Trophoblast cell (in vitro differentiated cells and primary cell): ENCODE results near the gene CEACAM3.

Experiments used
- DNase-seq, 2 donors: peaks; one replicate each; pipeline ENCODE4 v3.0.0-alpha.2; 2016
- H2AFZ ChIP-seq: 2 replicates; pipeline ENCODE4 v1.6.1; 2013; ENCODE audit warnings: low read length, moderate library complexity, mild to moderate bottlenecking; ENCODE audit not compliant: insufficient read depth, poor library complexity
- H2AK5ac ChIP-seq: 2 replicates; pipeline ENCODE4 v1.6.1; 2013; ENCODE audit warnings: mild to moderate bottlenecking, low read length
- H2BK120ac ChIP-seq: 2 replicates; pipeline ENCODE4 v1.6.1; 2013; ENCODE audit warnings: low read length, mild to moderate bottlenecking, moderate library complexity; ENCODE audit not compliant: insufficient read depth, poor library complexity
- H2BK12ac ChIP-seq: 2 replicates; pipeline ENCODE4 v1.6.1; 2013; ENCODE audit warnings: mild to moderate bottlenecking, low read length, moderate library complexity
- H2BK5ac ChIP-seq: 2 replicates; pipeline ENCODE4 v1.6.1; 2013; ENCODE audit warnings: low read length, low read depth, moderate library complexity, mild to moderate bottlenecking; ENCODE audit not compliant: poor library complexity
- H3K14ac ChIP-seq: 2 replicates; pipeline ENCODE4 v1.6.1; 2013; ENCODE audit warnings: mild to moderate bottlenecking, low read length
- H3K18ac ChIP-seq: 2 replicates; pipeline ENCODE4 v1.6.1; 2013; ENCODE audit warnings: mild to moderate bottlenecking, low read length
- H3K23ac ChIP-seq: 2 replicates; pipeline ENCODE4 v1.6.1; 2013; ENCODE audit warnings: low read length
- H3K27ac ChIP-seq: 2 replicates; pipeline ENCODE4 v1.5.1; 2013; ENCODE audit warnings: low read depth, mild to moderate bottlenecking, inconsistent platforms, low read length, moderate library complexity
- H3K27me3 ChIP-seq: 2 replicates; pipeline ENCODE4 v1.6.1; 2013; ENCODE audit warnings: inconsistent platforms, mild to moderate bottlenecking, low read length, moderate library complexity; ENCODE audit not compliant: insufficient read depth
- H3K36me3 ChIP-seq, 2 experiments: 1 replicate in 1 of 2; 2 replicates in 1 of 2; pipeline ENCODE4 v1.6.1; 2013; ENCODE audit warnings: low read length in 2 of 2, mild to moderate bottlenecking in 2 of 2, moderate library complexity in 1 of 2; ENCODE audit not compliant: insufficient read depth in 2 of 2, control insufficient read depth in 1 of 2
- H3K4ac ChIP-seq: 2 replicates; pipeline ENCODE4 v1.6.1; 2013; ENCODE audit warnings: low read depth, mild to moderate bottlenecking, low read length, moderate library complexity
- H3K4me1 ChIP-seq, 2 experiments: 1 replicate in 1 of 2; 2 replicates in 1 of 2; pipeline ENCODE4 v1.6.1; 2013; ENCODE audit warnings: low read length in 2 of 2, mild to moderate bottlenecking in 2 of 2, moderate library complexity in 1 of 2; ENCODE audit not compliant: insufficient read depth in 2 of 2, control insufficient read depth in 1 of 2
- H3K4me2 ChIP-seq: 2 replicates; pipeline ENCODE4 v1.6.1; 2013; ENCODE audit warnings: inconsistent platforms, mild to moderate bottlenecking, low read length, moderate library complexity
- H3K4me3 ChIP-seq: 2 replicates; pipeline ENCODE4 v1.5.1; 2013; ENCODE audit warnings: mild to moderate bottlenecking, low read depth, low read length, inconsistent platforms
- H3K79me1 ChIP-seq: one replicate; pipeline ENCODE4 v1.6.1; 2013; ENCODE audit warnings: low read length
- H3K79me2 ChIP-seq: 2 replicates; pipeline ENCODE4 v1.6.1; 2013; ENCODE audit warnings: low read length, mild to moderate bottlenecking; ENCODE audit not compliant: control insufficient read depth, insufficient read depth, poor library complexity
- H3K9ac ChIP-seq: 2 replicates; pipeline ENCODE4 v1.6.1; 2013; ENCODE audit warnings: mild to moderate bottlenecking, low read length
- H3K9me3 ChIP-seq: 2 replicates; pipeline ENCODE4 v1.6.1; 2013; ENCODE audit warnings: low read depth, mild to moderate bottlenecking, control low read depth, inconsistent platforms, low read length; ENCODE audit not compliant: insufficient read depth
- H4K12ac ChIP-seq: 2 replicates; pipeline ENCODE4 v1.6.1; 2013; ENCODE audit warnings: low read depth, mild to moderate bottlenecking, low read length, moderate library complexity
- H4K8ac ChIP-seq: 2 replicates; pipeline ENCODE4 v1.6.1; 2013; ENCODE audit warnings: low read depth, mild to moderate bottlenecking, low read length, moderate library complexity
- H4K91ac ChIP-seq: one replicate; pipeline ENCODE4 v1.6.1; 2013; ENCODE audit warnings: low read depth, mild to moderate bottlenecking, low read length, moderate library complexity
- WGBS: extraction: QIAGEN DNeasy Blood & Tissue Kit; methylation state at CpG from one replicate; pipeline ENCODE4 v1.1.7; 2013; ENCODE audit warnings: missing lambda C conversion rate; ENCODE audit not compliant: insufficient read length, insufficient coverage; ENCODE audit errors: extremely low coverage; 5-methylcytosine and 5-hydroxymethylcytosine counted together

CEACAM3 gene

DNA sequence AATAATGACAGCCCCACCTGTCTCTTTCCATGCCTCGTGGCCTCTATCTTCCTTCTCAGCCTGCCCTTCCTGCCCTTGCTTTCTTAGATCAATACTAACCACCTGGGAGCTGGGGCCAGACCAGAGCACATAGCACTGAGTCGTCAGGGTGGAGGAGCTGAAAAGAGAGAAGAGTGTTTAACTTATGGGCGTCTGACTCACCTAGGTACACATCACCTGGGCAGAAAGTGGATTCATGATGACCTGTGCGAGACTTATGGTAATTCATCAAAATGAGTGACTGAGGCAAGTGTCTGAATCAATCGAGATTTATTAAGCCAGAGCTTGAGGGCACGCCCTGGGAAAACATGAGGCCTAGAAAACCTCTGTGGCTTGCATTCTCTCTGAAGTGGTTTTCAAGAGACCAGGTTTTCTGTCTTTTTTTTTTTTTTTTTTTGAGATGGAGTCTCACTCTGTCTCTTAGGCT, 21.8 kb upstream of the CEACAM3 start:
- no peaks in the 10 kb centered on the region for H3K36me3 ChIP-seq
- H2BK5ac ChIP-seq, result no peak overlapping the region
- H2AFZ ChIP-seq, result no peak overlapping the region
- no peak overlapping the region for H2BK120ac ChIP-seq
- H3K4me3 ChIP-seq, result no peak overlapping the region
- no peak overlapping the region for H3K14ac ChIP-seq
- no peaks in the 10 kb centered on the region for H3K79me1 ChIP-seq
- H3K18ac ChIP-seq, result no peak overlapping the region
- no peak overlapping the region for H3K23ac ChIP-seq
- H3K27me3 ChIP-seq, result no peaks in the 10 kb centered on the region
- no CpG with 5 or more reads among the region's 6 CpGs for WGBS
- no peaks in the 10 kb centered on the region for H3K4me1 ChIP-seq
- no peak overlapping the region for H2BK12ac ChIP-seq
- no peak overlapping the region for H4K12ac ChIP-seq
- no peak overlapping the region for H3K4ac ChIP-seq
- H3K9me3 ChIP-seq, result no peaks in the 10 kb centered on the region
- H3K27ac ChIP-seq, result no peak overlapping the region
- no peak overlapping the region for H4K91ac ChIP-seq
- H3K9ac ChIP-seq, result no peak overlapping the region
- DNase-seq, result no peak
- no peak overlapping the region for H4K8ac ChIP-seq
- no peak overlapping the region for H2AK5ac ChIP-seq
- no peaks in the 10 kb centered on the region for H3K79me2 ChIP-seq
- no peak overlapping the region for H3K4me2 ChIP-seq

DNA sequence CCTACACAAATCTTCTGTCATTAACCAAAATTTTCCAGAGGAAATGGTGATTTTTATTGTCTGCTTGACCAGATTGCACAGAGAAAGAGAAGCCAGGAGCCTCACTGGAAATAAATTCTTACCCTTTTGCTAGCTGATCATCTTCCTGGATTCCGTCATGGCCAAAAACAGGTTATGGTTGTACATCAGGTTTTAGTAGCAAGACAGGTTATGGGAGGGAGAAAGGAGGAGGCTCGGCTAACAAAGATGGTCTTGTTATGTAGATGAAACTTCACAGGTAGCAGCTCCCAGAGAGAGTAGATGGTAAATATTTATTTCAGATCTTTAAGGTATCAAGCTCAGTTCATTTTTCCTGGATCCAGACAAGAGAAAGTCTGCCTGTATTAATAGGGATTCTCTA, 19.7 kb upstream of the CEACAM3 start:
- H2BK12ac ChIP-seq, result no peak overlapping the region
- no peak overlapping the region for H3K27ac ChIP-seq
- no peak overlapping the region for H3K23ac ChIP-seq
- no peaks in the 10 kb centered on the region for H3K27me3 ChIP-seq
- H3K4me2 ChIP-seq, result no peak overlapping the region
- no CpG with 5 or more reads among the region's 2 CpGs for WGBS
- no peak overlapping the region for H2AFZ ChIP-seq
- H3K4ac ChIP-seq, result no peak overlapping the region
- no peaks in the 10 kb centered on the region for H3K36me3 ChIP-seq
- H2BK5ac ChIP-seq, result no peak overlapping the region
- H3K79me2 ChIP-seq, result no peaks in the 10 kb centered on the region
- no peak overlapping the region for H2AK5ac ChIP-seq
- H3K9me3 ChIP-seq, result no peaks in the 10 kb centered on the region
- no peak overlapping the region for H3K9ac ChIP-seq
- H2BK120ac ChIP-seq, result no peak overlapping the region
- H4K8ac ChIP-seq, result no peak overlapping the region
- no peak overlapping the region for H3K4me3 ChIP-seq
- DNase-seq, result no peak
- no peaks in the 10 kb centered on the region for H3K4me1 ChIP-seq
- no peak overlapping the region for H4K12ac ChIP-seq
- H3K14ac ChIP-seq, result no peak overlapping the region
- H3K79me1 ChIP-seq, result no peaks in the 10 kb centered on the region
- H4K91ac ChIP-seq, result no peak overlapping the region
- H3K18ac ChIP-seq, result no peak overlapping the region

DNA sequence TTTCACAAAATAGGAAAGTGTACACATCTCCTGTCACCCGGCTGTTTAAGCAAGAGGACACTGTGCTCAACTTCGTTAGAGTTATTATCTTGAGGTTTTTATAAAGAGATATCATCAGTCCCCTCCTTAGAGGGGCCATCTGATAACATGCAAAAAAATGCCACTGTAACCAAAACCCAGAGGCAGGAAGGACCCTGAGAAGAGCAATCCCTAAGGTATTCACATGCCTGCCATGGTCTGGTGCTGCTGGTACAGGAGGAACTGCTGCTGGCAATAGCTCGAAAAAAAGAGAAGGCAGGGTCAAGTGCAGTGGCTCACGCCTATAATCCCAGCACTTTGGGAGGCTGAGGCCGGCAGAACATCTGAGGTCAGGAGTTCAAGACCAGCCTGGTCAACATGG, 12.8 kb upstream of the CEACAM3 start:
- no CpG with 5 or more reads among the region's 5 CpGs for WGBS

GRCh38 chr19:41784312-41784711, 12.1 kb upstream of the CEACAM3 start:
- Histone ChIP-seq H2BK12ac (no peak overlapping the region), H3K4me3 (no peak overlapping the region), H3K9ac (no peak overlapping the region), H3K23ac (no peak overlapping the region), H3K79me2 (no peaks in the 10 kb centered on the region), H2BK5ac (no peak overlapping the region), H4K12ac (no peak overlapping the region), H2AFZ (no peak overlapping the region), H3K4ac (no peak overlapping the region), H3K27me3 (no peaks in the 10 kb centered on the region), H2BK120ac (no peak overlapping the region), H4K91ac (no peak overlapping the region), H3K27ac (no peak overlapping the region), H3K4me2 (no peak overlapping the region), H3K4me1 (no peaks in the 10 kb centered on the region), H3K79me1 (no peaks in the 10 kb centered on the region), H2AK5ac (no peak overlapping the region), H3K18ac (no peak overlapping the region), H3K36me3 (no peaks in the 10 kb centered on the region), H3K9me3 (no peaks in the 10 kb centered on the region), H3K14ac (no peak overlapping the region), H4K8ac (no peak overlapping the region)
- DNase-seq, result no peak
- WGBS, result no CpG with 5 or more reads among the region's 3 CpGs

More for the DNA sequence above, 12.8 kb upstream of the CEACAM3 start:
- no peak overlapping the region for H2AFZ ChIP-seq
- H2BK120ac ChIP-seq, result no peak overlapping the region
- H3K79me2 ChIP-seq, result no peaks in the 10 kb centered on the region
- H3K4me1 ChIP-seq, result no peaks in the 10 kb centered on the region
- no peak overlapping the region for H3K23ac ChIP-seq
- H2AK5ac ChIP-seq, result no peak overlapping the region
- no peak overlapping the region for H2BK12ac ChIP-seq
- DNase-seq, result no peak
- H3K4me2 ChIP-seq, result no peak overlapping the region
- H3K18ac ChIP-seq, result no peak overlapping the region
- H3K27me3 ChIP-seq, result no peaks in the 10 kb centered on the region
- no peak overlapping the region for H3K27ac ChIP-seq
- H3K79me1 ChIP-seq, result no peaks in the 10 kb centered on the region
- H2BK5ac ChIP-seq, result no peak overlapping the region
- no peak overlapping the region for H4K12ac ChIP-seq
- no peaks in the 10 kb centered on the region for H3K36me3 ChIP-seq
- H3K9me3 ChIP-seq, result no peaks in the 10 kb centered on the region
- H3K4ac ChIP-seq, result no peak overlapping the region
- H3K14ac ChIP-seq, result no peak overlapping the region
- H4K8ac ChIP-seq, result no peak overlapping the region
- H4K91ac ChIP-seq, result no peak overlapping the region
- no peak overlapping the region for H3K9ac ChIP-seq
- H3K4me3 ChIP-seq, result no peak overlapping the region
